Neural cell (in vitro differentiated cells): ENCODE results near the gene KIZ. TPM values are rescaled to one million over a fixed set of nuclear protein-coding genes. Genes with fewer than 3 reads are reported as not detected.

Source experiments
- H2AFZ ChIP-seq: fragments of 200-600, 300-800 bp; sonication (generic), shearing (Covaris generic); 2 replicates; pipeline ENCODE4 v1.6.0; 2014; ENCODE audit warnings: low read depth, mild to moderate bottlenecking, antibody characterized with exemption, low read length, moderate library complexity
- H3F3A ChIP-seq: fragments of 200-600 bp; shearing (Covaris generic); 2 replicates; pipeline ENCODE4 v1.6.1; 2016; ENCODE audit warnings: mild to moderate bottlenecking, moderate library complexity, mixed read lengths, antibody characterized with exemption, low read length; ENCODE audit not compliant: insufficient read depth, poor library complexity, severe bottlenecking
- H3K27ac ChIP-seq: fragments of 200-600, 300-800 bp; sonication (generic), shearing (Covaris generic); 2 replicates; pipeline ENCODE4 v1.5.1; 2014; ENCODE audit warnings: mild to moderate bottlenecking, low read length, moderate library complexity
- H3K27me3 ChIP-seq: fragments of 300-800, 200-600 bp; sonication (generic), shearing (Covaris generic); 2 replicates; pipeline ENCODE4 v1.6.0; 2014; ENCODE audit warnings: mild to moderate bottlenecking, low read depth, low read length, moderate library complexity; ENCODE audit not compliant: insufficient read depth
- H3K36me3 ChIP-seq: fragments of 300-800, 200-600 bp; sonication (generic), shearing (Covaris generic); 2 replicates; pipeline ENCODE4 v1.5.1; 2014; ENCODE audit warnings: mild to moderate bottlenecking, antibody characterized with exemption, low read length, moderate library complexity; ENCODE audit not compliant: insufficient read depth
- H3K4me2 ChIP-seq: fragments of 300-800, 200-600 bp; sonication (generic), shearing (Covaris generic); 2 replicates; pipeline ENCODE4 v1.6.0; 2014; ENCODE audit warnings: mild to moderate bottlenecking, low read length
- H3K4me3 ChIP-seq: fragments of 300-800, 200-600 bp; sonication (generic), shearing (Covaris generic); 2 replicates; pipeline ENCODE4 v1.5.1; 2014; ENCODE audit warnings: mild to moderate bottlenecking, low read length, moderate library complexity
- H3K79me2 ChIP-seq: fragments of 200-600 bp; shearing (Covaris generic); replicated peaks from 2 replicates; pipeline ENCODE4 v1.6.0; 2014; ENCODE audit warnings: mild to moderate bottlenecking, low read length, moderate library complexity; ENCODE audit not compliant: insufficient read depth
- H3K9ac ChIP-seq: fragments of 300-800, 200-600 bp; sonication (generic), shearing (Covaris generic); 2 replicates; pipeline ENCODE4 v1.6.1; 2016; ENCODE audit warnings: mild to moderate bottlenecking, low read length, mixed read lengths
- H3K9me2 ChIP-seq: fragments of 200-600 bp; shearing (Covaris generic); 2 replicates; pipeline ENCODE4 v1.6.1; 2016; ENCODE audit warnings: mild to moderate bottlenecking, low read length, mixed read lengths; ENCODE audit not compliant: insufficient read depth
- H3K9me3 ChIP-seq: fragments of 200-600, 300-800 bp; sonication (generic), shearing (Covaris generic); 2 replicates; pipeline ENCODE4 v1.6.1; 2016; ENCODE audit warnings: mild to moderate bottlenecking, mixed run types, low read length, moderate library complexity, mixed read lengths
- H4K20me1 ChIP-seq: fragments of 200-600 bp; shearing (Covaris generic); 2 replicates; pipeline ENCODE4 v1.6.1; 2016; ENCODE audit warnings: mild to moderate bottlenecking, mixed run types; ENCODE audit not compliant: insufficient read depth
- EP300 ChIP-seq: fragments of 450-650 bp; conservative IDR thresholded peaks from 2 replicates; pipeline ENCODE4 v1.6.1; 2014; ENCODE audit warnings: antibody characterized with exemption, mild to moderate bottlenecking, moderate library complexity; ENCODE audit not compliant: poor library complexity, severe bottlenecking
- EZH2 ChIP-seq: fragments of 200-600, 300-800 bp; shearing (Covaris generic), sonication (generic); IDR thresholded peaks from 2 replicates; pipeline ENCODE4 v1.6.1; 2014; ENCODE audit warnings: antibody characterized with exemption, low read length, borderline replicate concordance, mild to moderate bottlenecking; ENCODE audit not compliant: insufficient read depth, poor library complexity, severe bottlenecking
- MXI1 ChIP-seq: fragments of 450-650 bp; conservative IDR thresholded peaks from 2 replicates; pipeline ENCODE4 v1.6.1; 2014; ENCODE audit warnings: antibody characterized with exemption, mild to moderate bottlenecking; ENCODE audit not compliant: poor library complexity, severe bottlenecking
- POLR2AphosphoS5 ChIP-seq: IDR thresholded peaks from 2 replicates; pipeline ENCODE4 v1.6.1; 2012
- RAD21 ChIP-seq: fragments of 450-650 bp; conservative IDR thresholded peaks from 2 replicates; pipeline ENCODE4 v1.6.1; 2014; ENCODE audit warnings: antibody characterized with exemption, mild to moderate bottlenecking, moderate library complexity
- SMC3 ChIP-seq: fragments of 450-650 bp; conservative IDR thresholded peaks from 2 replicates; pipeline ENCODE4 v1.6.1; 2014; ENCODE audit warnings: antibody characterized with exemption, mild to moderate bottlenecking, moderate library complexity; ENCODE audit not compliant: poor library complexity
- TAF1 ChIP-seq: IDR thresholded peaks from 2 replicates; pipeline ENCODE4 v1.6.1; 2012; ENCODE audit warnings: low read depth
- polyA plus RNA-seq: library from polyadenylated mRNA; depleted of rRNA; stranded (reverse); fragments of >200 nt; gene quantifications from 2 replicates; pipeline ENCODE4 v1.2.3, GENCODE V29; 2014
- TF ChIP-seq, protein P1 (sequence below): fragments of 450-650 bp; IDR thresholded peaks from 2 replicates; pipeline ENCODE4 v1.5.1; 2014; ENCODE audit warnings: antibody characterized with exemption, mild to moderate bottlenecking, moderate library complexity; ENCODE audit not compliant: poor library complexity, severe bottlenecking
- TF ChIP-seq, protein P2 (sequence below): IDR thresholded peaks from 2 replicates; pipeline ENCODE4 v1.6.1; 2012; ENCODE audit warnings: borderline replicate concordance

The KIZ gene
- polyA plus RNA-seq, 1 donor from 2014 or later: 3.6 TPM

DNA sequence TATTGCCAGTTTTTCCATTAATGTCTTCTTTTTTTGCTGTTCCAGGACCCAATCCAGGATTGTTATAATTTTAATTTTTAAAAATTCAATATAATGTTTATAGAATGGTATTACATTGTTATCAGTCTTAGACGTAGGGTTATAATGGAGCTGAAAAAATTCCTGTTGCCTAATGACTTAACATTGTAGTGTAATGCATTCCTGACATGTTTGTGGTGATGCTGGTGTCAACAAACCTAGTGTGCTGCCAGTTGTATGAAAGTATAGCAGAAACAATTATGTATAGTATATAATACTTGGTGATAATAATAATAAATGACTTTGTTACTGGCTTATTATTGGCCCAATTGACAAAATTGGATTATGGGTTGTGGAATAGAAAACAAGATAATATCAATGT is 30.4 kb downstream of the KIZ start:
- no peaks in the 10 kb centered on the region for H3K79me2 ChIP-seq
- TF ChIP-seq, protein P1, sequence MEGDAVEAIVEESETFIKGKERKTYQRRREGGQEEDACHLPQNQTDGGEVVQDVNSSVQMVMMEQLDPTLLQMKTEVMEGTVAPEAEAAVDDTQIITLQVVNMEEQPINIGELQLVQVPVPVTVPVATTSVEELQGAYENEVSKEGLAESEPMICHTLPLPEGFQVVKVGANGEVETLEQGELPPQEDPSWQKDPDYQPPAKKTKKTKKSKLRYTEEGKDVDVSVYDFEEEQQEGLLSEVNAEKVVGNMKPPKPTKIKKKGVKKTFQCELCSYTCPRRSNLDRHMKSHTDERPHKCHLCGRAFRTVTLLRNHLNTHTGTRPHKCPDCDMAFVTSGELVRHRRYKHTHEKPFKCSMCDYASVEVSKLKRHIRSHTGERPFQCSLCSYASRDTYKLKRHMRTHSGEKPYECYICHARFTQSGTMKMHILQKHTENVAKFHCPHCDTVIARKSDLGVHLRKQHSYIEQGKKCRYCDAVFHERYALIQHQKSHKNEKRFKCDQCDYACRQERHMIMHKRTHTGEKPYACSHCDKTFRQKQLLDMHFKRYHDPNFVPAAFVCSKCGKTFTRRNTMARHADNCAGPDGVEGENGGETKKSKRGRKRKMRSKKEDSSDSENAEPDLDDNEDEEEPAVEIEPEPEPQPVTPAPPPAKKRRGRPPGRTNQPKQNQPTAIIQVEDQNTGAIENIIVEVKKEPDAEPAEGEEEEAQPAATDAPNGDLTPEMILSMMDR: no peak
- TF ChIP-seq, protein P2, sequence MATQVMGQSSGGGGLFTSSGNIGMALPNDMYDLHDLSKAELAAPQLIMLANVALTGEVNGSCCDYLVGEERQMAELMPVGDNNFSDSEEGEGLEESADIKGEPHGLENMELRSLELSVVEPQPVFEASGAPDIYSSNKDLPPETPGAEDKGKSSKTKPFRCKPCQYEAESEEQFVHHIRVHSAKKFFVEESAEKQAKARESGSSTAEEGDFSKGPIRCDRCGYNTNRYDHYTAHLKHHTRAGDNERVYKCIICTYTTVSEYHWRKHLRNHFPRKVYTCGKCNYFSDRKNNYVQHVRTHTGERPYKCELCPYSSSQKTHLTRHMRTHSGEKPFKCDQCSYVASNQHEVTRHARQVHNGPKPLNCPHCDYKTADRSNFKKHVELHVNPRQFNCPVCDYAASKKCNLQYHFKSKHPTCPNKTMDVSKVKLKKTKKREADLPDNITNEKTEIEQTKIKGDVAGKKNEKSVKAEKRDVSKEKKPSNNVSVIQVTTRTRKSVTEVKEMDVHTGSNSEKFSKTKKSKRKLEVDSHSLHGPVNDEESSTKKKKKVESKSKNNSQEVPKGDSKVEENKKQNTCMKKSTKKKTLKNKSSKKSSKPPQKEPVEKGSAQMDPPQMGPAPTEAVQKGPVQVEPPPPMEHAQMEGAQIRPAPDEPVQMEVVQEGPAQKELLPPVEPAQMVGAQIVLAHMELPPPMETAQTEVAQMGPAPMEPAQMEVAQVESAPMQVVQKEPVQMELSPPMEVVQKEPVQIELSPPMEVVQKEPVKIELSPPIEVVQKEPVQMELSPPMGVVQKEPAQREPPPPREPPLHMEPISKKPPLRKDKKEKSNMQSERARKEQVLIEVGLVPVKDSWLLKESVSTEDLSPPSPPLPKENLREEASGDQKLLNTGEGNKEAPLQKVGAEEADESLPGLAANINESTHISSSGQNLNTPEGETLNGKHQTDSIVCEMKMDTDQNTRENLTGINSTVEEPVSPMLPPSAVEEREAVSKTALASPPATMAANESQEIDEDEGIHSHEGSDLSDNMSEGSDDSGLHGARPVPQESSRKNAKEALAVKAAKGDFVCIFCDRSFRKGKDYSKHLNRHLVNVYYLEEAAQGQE: no peak
- no peak for TF ChIP-seq TAF1
- no peaks in the 10 kb centered on the region for H3K27me3 ChIP-seq
- no peaks in the 10 kb centered on the region for H3K9me3 ChIP-seq
- no peaks in the 10 kb centered on the region for H3F3A ChIP-seq
- H3K4me3 ChIP-seq: no peak overlapping the region
- no peaks in the 10 kb centered on the region for H3K9me2 ChIP-seq
- H2AFZ ChIP-seq: no peak overlapping the region
- H4K20me1 ChIP-seq: no peaks in the 10 kb centered on the region
- no peak overlapping the region for H3K4me2 ChIP-seq
- H3K36me3 ChIP-seq: no peaks in the 10 kb centered on the region
- H3K9ac ChIP-seq: no peak overlapping the region
- no peak overlapping the region for H3K27ac ChIP-seq

DNA sequence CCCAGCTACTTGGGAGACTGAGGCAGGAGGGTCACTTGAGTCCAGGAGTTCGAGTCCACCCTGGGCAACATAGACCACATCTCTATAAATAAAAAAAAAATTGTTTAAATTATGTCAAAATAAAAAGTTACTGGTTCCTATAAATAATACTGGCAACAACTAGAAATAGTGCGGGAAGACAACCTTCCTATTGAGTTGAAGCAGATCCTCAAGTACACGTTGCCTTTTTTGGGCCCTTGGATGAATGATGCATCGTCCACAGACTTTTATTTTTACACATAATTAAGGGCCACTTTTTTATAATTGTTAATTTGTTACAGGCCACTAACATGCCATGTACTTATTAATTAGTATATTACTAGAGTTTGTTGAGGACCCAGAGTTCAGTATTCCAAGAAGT is 31.1 kb downstream of the KIZ start:
- H3K36me3 ChIP-seq: no peaks in the 10 kb centered on the region
- H3K27ac ChIP-seq: no peak overlapping the region

More for the DNA sequence above, 31.1 kb downstream of the KIZ start:
- Histone ChIP-seq H3F3A (no peaks in the 10 kb centered on the region), H3K27me3 (no peaks in the 10 kb centered on the region), H4K20me1 (no peaks in the 10 kb centered on the region), H3K9ac (no peak overlapping the region), H2AFZ (no peak overlapping the region), H3K9me3 (no peaks in the 10 kb centered on the region), H3K4me2 (no peak overlapping the region), H3K4me3 (no peak overlapping the region), H3K79me2 (no peaks in the 10 kb centered on the region), H3K9me2 (no peaks in the 10 kb centered on the region)
- TF ChIP-seq RAD21 (no peak), POLR2AphosphoS5 (no peak), EZH2 (no peak), SMC3 (no peak), MXI1 (no peak), TAF1 (no peak), EP300 (no peak)
- TF ChIP-seq, protein P2: no peak
- TF ChIP-seq, protein P1: no peak
